ENCODE data around the gene LDLRAD1.

GRCh38 chr1:54051933-54052430 lies 34.0 kb upstream of the LDLRAD1 start:
- TF ChIP-seq CTCF (IDR thresholded peaks at IDR 0.05) (no peak), POLR2A (IDR thresholded peaks at IDR 0.05) (no peak)
